BE2C (cell line): Measurements from ENCODE around the gene CPLANE2. TPM values are rescaled to one million over a fixed set of nuclear protein-coding genes. Genes with fewer than 3 reads are reported as not detected.

Experiments
- DNase-seq: peaks from one replicate; pipeline ENCODE4 v3.0.0-alpha.2; 2020
- H3K27me3 ChIP-seq: fragments of 250-450 bp; sonication (Bioruptor Pico); 2 replicates; pipeline ENCODE4 v1.5.1; 2020; ENCODE audit warnings: mild to moderate bottlenecking
- H3K36me3 ChIP-seq: fragments of 250-450 bp; sonication (Bioruptor Pico); 2 replicates; pipeline ENCODE4 v1.5.1; 2020; ENCODE audit warnings: mild to moderate bottlenecking
- H3K4me1 ChIP-seq: fragments of 250-450 bp; sonication (Bioruptor Pico); 2 replicates; pipeline ENCODE4 v1.5.1; 2020
- H3K4me3 ChIP-seq: 2 replicates; pipeline ENCODE4 v1.5.1; 2011; ENCODE audit warnings: low read depth, low read length
- H3K9me3 ChIP-seq: fragments of 250-450 bp; sonication (Bioruptor Pico); 2 replicates; pipeline ENCODE4 v1.5.1; 2020
- polyA plus RNA-seq: library from polyadenylated mRNA; unstranded; fragments of >200 nt; gene quantifications from one replicate; pipeline ENCODE4 v1.2.1, GENCODE V29; 2012; ENCODE audit warnings: low read depth, missing spikeins; ENCODE audit not compliant: insufficient read length, insufficient read depth
- TF ChIP-seq, protein P1 (sequence below): IDR thresholded peaks from 2 replicates; pipeline ENCODE4 v1.5.1; 2012; ENCODE audit warnings: mild to moderate bottlenecking, low read depth, low read length

Gene CPLANE2, protein sequence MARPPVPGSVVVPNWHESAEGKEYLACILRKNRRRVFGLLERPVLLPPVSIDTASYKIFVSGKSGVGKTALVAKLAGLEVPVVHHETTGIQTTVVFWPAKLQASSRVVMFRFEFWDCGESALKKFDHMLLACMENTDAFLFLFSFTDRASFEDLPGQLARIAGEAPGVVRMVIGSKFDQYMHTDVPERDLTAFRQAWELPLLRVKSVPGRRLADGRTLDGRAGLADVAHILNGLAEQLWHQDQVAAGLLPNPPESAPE
- polyA plus RNA-seq: 2.4 TPM

DNA sequence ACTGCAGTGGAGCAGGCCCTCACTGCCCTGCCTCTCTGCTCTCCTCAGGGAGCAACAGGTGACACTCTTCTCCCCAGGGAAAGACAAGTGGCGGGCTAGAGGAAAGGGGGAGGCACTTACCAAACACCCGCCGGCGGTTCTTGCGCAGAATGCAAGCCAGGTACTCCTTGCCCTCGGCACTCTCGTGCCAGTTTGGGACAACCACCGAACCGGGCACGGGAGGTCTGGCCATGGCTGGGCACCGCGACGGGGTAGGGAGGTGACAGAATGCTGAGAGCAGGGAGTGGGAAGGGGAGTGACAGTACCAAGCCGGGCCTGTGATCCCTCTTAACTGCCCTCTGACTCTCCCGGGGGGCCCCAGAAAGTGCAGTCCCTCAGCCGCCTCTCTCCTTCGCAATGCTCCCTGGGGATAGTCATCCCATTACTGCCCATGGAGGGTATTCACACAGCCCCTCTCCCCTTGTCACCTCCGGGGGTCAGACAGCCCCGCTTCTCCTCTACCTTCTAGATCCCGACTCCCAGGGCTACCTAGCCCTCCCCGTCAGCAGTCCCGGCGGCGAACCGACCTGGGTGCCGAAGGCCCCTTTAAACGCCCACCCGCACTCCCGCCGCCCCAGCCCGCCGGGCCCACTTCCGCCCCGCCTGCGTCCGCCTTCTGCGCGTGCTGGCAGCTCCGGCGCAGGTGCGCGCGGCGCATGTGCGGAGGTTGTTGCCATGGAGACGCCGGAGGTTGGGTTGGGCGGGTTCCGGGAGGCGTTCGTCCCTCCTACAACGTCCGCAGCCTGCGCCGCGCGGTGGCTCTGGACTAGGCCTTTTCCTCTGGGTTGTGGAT is at the start of gene CPLANE2:
TSS of gene CPLANE2 (minus strand) at position 673 of the 832 bp plus-strand sequence. CDS start at position 232, 441 bp downstream.
- DNase-seq: peak; percentile 90
- Histone ChIP-seq H3K4me1 (peaks cover 7% of the 10 kb centered on the region), H3K9me3 (no peaks in the 10 kb centered on the region)

DNA sequence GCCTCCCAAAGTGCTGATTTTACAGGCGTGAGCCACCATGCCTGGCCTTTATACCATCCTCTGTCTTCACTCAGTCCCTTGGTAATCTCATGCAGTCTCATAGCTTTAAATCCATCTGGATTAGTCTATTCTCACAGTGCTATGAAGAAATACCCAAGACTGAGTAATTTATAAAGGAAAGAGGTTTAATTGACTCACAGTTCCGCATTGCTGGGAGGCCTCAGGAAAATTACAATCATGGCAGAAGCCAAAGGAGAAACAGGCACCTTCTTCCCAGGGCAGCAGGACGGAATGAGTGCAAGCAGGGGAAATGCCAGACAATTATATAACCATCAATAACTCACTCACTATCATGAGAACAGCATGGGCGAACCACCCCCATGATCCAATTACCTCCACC is 49.1 kb upstream of the CPLANE2 start:
- DNase-seq: no peak
- no peaks in the 10 kb centered on the region for H3K36me3 ChIP-seq
- H3K27me3 ChIP-seq: no peaks in the 10 kb centered on the region
- TF ChIP-seq, protein P1, sequence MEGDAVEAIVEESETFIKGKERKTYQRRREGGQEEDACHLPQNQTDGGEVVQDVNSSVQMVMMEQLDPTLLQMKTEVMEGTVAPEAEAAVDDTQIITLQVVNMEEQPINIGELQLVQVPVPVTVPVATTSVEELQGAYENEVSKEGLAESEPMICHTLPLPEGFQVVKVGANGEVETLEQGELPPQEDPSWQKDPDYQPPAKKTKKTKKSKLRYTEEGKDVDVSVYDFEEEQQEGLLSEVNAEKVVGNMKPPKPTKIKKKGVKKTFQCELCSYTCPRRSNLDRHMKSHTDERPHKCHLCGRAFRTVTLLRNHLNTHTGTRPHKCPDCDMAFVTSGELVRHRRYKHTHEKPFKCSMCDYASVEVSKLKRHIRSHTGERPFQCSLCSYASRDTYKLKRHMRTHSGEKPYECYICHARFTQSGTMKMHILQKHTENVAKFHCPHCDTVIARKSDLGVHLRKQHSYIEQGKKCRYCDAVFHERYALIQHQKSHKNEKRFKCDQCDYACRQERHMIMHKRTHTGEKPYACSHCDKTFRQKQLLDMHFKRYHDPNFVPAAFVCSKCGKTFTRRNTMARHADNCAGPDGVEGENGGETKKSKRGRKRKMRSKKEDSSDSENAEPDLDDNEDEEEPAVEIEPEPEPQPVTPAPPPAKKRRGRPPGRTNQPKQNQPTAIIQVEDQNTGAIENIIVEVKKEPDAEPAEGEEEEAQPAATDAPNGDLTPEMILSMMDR: no peak
- H3K4me1 ChIP-seq: no peaks in the 10 kb centered on the region
- H3K4me3 ChIP-seq: no peak overlapping the region
- no peaks in the 10 kb centered on the region for H3K9me3 ChIP-seq

More for the DNA sequence above, at the start of gene CPLANE2:
- Histone ChIP-seq H3K36me3 (no peaks in the 10 kb centered on the region), H3K4me3 (peak within 1 kb of the TSS; percentile 66), H3K27me3 (no peaks in the 10 kb centered on the region)
- TF ChIP-seq, protein P1: no peak

DNA sequence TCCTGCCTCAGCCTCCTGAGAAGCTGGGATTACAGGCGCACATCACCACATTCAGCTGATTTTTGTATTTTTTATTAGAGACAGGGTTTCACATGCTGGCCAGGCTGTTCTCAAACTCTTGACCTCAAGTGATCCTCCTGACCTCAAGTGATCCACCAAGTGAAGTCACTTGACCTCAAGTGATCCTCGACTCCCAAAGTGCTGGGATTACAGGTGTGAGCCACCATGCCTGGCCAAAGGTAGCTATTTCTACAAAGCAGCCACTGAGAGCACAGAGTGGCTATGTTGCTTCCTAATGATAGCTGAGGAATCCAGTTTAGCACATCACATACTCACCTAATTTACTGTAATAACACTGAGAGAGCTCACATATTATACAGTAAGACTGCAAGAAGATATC is 44.8 kb upstream of the CPLANE2 start:
- Histone ChIP-seq H3K36me3 (no peaks in the 10 kb centered on the region), H3K9me3 (no peaks in the 10 kb centered on the region), H3K27me3 (no peaks in the 10 kb centered on the region), H3K4me3 (no peak overlapping the region), H3K4me1 (no peaks in the 10 kb centered on the region)
- TF ChIP-seq, protein P1: no peak
- no peak for DNase-seq

DNA sequence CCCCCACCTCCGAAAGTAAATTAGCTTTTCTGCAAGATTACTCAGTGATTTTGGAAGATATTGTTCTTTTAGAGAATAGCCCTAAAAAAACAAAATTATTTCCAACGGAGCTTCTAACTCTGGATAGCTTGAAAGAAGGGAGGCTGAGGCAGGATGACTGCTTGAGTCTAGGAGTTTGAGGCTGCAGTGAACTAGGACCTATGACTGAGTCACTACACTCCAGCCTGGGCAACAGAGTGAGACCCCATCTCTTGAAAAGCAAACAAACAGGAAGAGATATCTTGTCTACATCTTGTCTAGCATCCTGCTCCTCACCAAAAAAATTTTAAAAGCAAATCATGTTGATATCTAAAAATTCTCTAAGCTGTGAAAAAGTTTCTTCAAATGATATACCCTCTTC is 42.2 kb upstream of the CPLANE2 start:
- H3K36me3 ChIP-seq: no peaks in the 10 kb centered on the region
- H3K4me1 ChIP-seq: no peaks in the 10 kb centered on the region
- no peaks in the 10 kb centered on the region for H3K27me3 ChIP-seq
- no peak overlapping the region for H3K4me3 ChIP-seq
- TF ChIP-seq, protein P1: no peak
- DNase-seq: no peak
- no peaks in the 10 kb centered on the region for H3K9me3 ChIP-seq

DNA sequence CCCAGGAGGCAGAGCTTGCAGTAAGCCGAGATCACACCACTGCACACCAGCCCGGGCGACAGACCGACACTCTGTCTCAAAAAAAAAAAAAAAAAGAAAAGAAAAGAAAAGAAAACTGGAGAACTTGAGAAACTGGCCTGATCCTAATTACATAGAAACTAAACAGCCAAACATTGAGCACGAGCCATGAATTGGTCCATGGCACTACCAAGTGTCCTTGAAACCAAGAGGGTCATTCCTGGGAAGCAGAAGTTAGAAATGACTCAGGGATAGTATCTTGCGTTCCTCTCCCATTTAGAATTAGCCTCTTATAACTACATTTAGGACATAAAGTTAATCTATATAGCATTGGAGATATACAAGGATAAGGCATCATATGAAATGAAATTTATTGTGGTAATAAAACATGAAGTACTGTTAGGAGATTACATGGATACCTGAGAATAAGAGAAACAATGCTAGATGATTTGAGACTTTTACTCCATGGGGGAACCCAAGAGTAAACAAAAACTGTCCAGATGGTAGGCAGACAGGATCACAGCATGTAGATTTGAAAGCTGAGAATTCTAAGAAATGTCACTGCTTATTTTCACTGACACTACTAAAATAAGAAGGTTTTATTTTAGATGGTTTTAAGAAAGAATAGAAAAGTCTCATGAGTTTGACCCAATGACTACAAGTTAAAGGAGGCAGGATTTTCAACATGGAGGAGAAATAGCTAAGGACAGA is 39.5 kb upstream of the CPLANE2 start:
- TF ChIP-seq, protein P1: no peak
- Histone ChIP-seq H3K9me3 (no peaks in the 10 kb centered on the region), H3K27me3 (no peaks in the 10 kb centered on the region), H3K36me3 (no peaks in the 10 kb centered on the region), H3K4me1 (no peaks in the 10 kb centered on the region), H3K4me3 (no peak overlapping the region)
- no peak for DNase-seq
